OCI-LY7 (cell line): Measurements from ENCODE around the gene WNK4. TPM values are rescaled to one million over a fixed set of nuclear protein-coding genes. Genes with fewer than 3 reads are reported as not detected.

Experiments
- BruUV-seq: library from RNA; stranded (reverse); fragments of 400-500 nt; replicated peaks from 2 replicates; lab custom pipeline; 2021; lab: Mats Ljungman, UMichigan
- CTCF ChIA-PET: fragments of 300-600 bp; sonication (Branson Sonifier 250); formaldehyde crosslinking; loops from one replicate; lab custom pipeline; 2022; ENCODE audit warnings: antibody characterized with exemption; ENCODE audit not compliant: unreplicated experiment; lab: Charles Lee
- POLR2A ChIA-PET: fragments of 300-600 bp; sonication (Branson Sonifier 250); formaldehyde crosslinking; loops from one replicate; lab custom pipeline; 2022; ENCODE audit warnings: antibody characterized with exemption; lab: Charles Lee
- DNase-seq: peaks from one replicate; pipeline ENCODE4 v3.0.0-alpha.2; 2015; ENCODE audit warnings: low spot score
- H2AFZ ChIP-seq: fragments of 200-600 bp; sonication (generic), shearing (Covaris generic); 2 replicates; pipeline ENCODE4 v1.6.1; 2014; ENCODE audit warnings: mild to moderate bottlenecking, antibody characterized with exemption, low read length, moderate library complexity
- H3K27ac ChIP-seq: fragments of 200-600 bp; sonication (generic); 2 replicates; pipeline ENCODE4 v1.5.1; 2014; ENCODE audit warnings: mixed run types, low read depth, mild to moderate bottlenecking, moderate library complexity, low read length, inconsistent platforms; ENCODE audit not compliant: poor library complexity, severe bottlenecking
- H3K36me3 ChIP-seq: fragments of 200-600 bp; sonication (generic); 2 replicates; pipeline ENCODE4 v1.6.1; 2014; ENCODE audit warnings: mild to moderate bottlenecking, antibody characterized with exemption, low read length, moderate library complexity, mixed read lengths; ENCODE audit not compliant: insufficient read depth
- H3K4me1 ChIP-seq: fragments of 200-600 bp; sonication (generic); 2 replicates; pipeline ENCODE4 v1.5.1; 2014; ENCODE audit warnings: mild to moderate bottlenecking, low read length; ENCODE audit not compliant: insufficient read depth, poor library complexity, severe bottlenecking
- H3K4me2 ChIP-seq: fragments of 200-600 bp; sonication (generic); 2 replicates; pipeline ENCODE4 v1.6.1; 2014; ENCODE audit warnings: mild to moderate bottlenecking, low read length
- H3K4me3 ChIP-seq: fragments of 200-600 bp; sonication (generic); 2 replicates; pipeline ENCODE4 v1.5.1; 2014; ENCODE audit warnings: mild to moderate bottlenecking, low read depth, low read length; ENCODE audit not compliant: poor library complexity, severe bottlenecking
- H3K79me2 ChIP-seq: fragments of 200-600 bp; sonication (generic); 2 replicates; pipeline ENCODE4 v1.6.1; 2016; ENCODE audit warnings: low read depth, mild to moderate bottlenecking, low read length, moderate library complexity, mixed read lengths; ENCODE audit not compliant: insufficient read depth
- H3K9me2 ChIP-seq: fragments of 200-600 bp; sonication (generic); 2 replicates; pipeline ENCODE4 v1.6.1; 2016; ENCODE audit warnings: mild to moderate bottlenecking, low read length, mixed read lengths; ENCODE audit not compliant: insufficient read depth
- H3K9me3 ChIP-seq: fragments of 200-600 bp; sonication (generic); 2 replicates; pipeline ENCODE4 v1.6.1; 2014; ENCODE audit warnings: mild to moderate bottlenecking, mixed run types, low read length, mixed read lengths
- H4K20me1 ChIP-seq: fragments of 200-600 bp; sonication (generic); 2 replicates; pipeline ENCODE4 v1.6.1; 2014; ENCODE audit warnings: mild to moderate bottlenecking, antibody characterized with exemption, low read length, moderate library complexity, mixed read lengths; ENCODE audit not compliant: insufficient read depth
- EZH2phosphoT487 ChIP-seq: fragments of 200-600 bp; sonication (generic); IDR thresholded peaks from 2 replicates; pipeline ENCODE4 v1.6.1; 2018; ENCODE audit warnings: low read depth, borderline replicate concordance, mild to moderate bottlenecking, mixed run types, antibody characterized with exemption, low read length, moderate library complexity, mixed read lengths
- intact Hi-C: fragments of 100-400 bp; cut with micrococcal nuclease; formaldehyde crosslinking; loops from one replicate; pipeline ENCODE4 v1.10.0; 2022; ENCODE audit not compliant: unreplicated experiment
- total RNA-seq, 2 experiments: library from RNA; depleted of rRNA in 1 of 2; stranded (reverse); fragments of >200 nt in 1 of 2; shearing (Covaris generic) in 1 of 2; gene quantifications; 2 replicates each; pipeline ENCODE4 v1.2.3, GENCODE V29; 2014 to 2022
- TF ChIP-seq, protein P1 (sequence below): fragments of 200-600 bp; sonication (generic); conservative IDR thresholded peaks from 2 replicates; pipeline ENCODE4 v1.5.1; 2014; ENCODE audit warnings: mild to moderate bottlenecking, antibody characterized with exemption, low read length, moderate library complexity, mixed read lengths

The WNK4 gene
- total RNA-seq, 2 experiments from 2014 or later, result 2.4 to 8.3 TPM

DNA sequence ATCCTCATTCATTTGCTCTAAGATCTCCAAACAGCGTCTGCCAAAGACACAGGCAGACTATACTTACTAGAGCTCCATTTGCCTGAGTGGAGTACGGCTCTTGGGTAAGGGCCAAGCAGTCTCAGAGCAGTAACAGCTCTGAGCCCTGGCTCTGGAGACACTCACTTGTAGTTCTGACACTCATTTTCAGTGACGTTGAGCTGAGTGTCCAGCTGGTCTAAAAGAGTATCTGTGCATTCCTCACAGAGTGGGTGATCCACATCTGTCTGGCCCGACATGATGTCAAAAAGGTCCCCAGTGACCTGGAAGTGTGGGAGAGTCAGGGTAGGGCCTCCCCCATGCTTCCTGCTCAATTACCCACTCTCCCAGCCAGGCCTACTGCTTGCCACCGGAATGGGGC, 38.0 kb downstream of the WNK4 start:
- Histone ChIP-seq H3K4me3 (no peak overlapping the region), H3K4me2 (no peak overlapping the region), H3K9me2 (no peaks in the 10 kb centered on the region), H3K4me1 (peaks cover 12% of the 10 kb centered on the region), H4K20me1 (no peaks in the 10 kb centered on the region), H3K36me3 (peaks cover 89% of the 10 kb centered on the region), H3K27ac (no peak overlapping the region), H3K9me3 (no peaks in the 10 kb centered on the region), H2AFZ (no peak overlapping the region), H3K79me2 (peaks cover 14% of the 10 kb centered on the region)
- CTCF ChIA-PET, result no interaction called here
- no peak for DNase-seq
- intact Hi-C loops, result no loop called here
- TF ChIP-seq EZH2phosphoT487, result no peak
- TF ChIP-seq, protein P1, sequence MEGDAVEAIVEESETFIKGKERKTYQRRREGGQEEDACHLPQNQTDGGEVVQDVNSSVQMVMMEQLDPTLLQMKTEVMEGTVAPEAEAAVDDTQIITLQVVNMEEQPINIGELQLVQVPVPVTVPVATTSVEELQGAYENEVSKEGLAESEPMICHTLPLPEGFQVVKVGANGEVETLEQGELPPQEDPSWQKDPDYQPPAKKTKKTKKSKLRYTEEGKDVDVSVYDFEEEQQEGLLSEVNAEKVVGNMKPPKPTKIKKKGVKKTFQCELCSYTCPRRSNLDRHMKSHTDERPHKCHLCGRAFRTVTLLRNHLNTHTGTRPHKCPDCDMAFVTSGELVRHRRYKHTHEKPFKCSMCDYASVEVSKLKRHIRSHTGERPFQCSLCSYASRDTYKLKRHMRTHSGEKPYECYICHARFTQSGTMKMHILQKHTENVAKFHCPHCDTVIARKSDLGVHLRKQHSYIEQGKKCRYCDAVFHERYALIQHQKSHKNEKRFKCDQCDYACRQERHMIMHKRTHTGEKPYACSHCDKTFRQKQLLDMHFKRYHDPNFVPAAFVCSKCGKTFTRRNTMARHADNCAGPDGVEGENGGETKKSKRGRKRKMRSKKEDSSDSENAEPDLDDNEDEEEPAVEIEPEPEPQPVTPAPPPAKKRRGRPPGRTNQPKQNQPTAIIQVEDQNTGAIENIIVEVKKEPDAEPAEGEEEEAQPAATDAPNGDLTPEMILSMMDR, result no peak
- no TSS peak for BruUV-seq
- POLR2A ChIA-PET, result interaction anchor here (0.5 to 1.2 kb wide), 2 partner anchors 45 to 392 kb away, joined by 3 read pairs; partner anchors contain the start of gene VPS25

DNA sequence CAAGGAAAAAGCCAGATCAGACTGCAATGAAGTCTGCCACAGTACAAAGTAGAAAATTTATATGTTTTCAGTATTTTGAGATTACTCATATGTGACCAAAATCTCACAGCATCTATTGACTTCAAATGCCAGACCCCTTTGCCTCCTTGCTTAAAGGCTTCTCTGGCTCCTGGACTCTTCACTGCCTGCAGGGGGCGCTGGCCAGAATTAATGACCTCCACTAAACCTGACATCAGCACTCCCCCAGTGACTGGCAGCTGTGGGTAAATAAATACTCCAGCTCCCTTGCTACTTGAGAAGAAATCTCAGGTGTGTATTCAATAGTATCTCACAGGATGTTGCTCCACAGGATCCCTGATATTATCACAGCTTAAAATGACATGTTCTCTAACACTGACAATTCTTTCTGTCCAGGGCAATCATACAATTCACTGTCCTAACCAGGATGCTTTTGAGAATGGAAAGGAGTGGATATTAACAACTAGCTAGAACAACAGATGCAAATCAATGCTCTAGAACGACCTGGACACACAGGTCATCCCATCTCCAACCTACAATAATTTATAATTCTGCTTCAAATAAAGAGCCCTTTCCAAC, 39.6 kb downstream of the WNK4 start:
- BruUV-seq, result no TSS peak
- DNase-seq, result peak; percentile 80
- intact Hi-C loops, result loop anchor here (1.0 to 10.0 kb wide), 2 partner anchors 109 to 245 kb away; partner anchors contain the start of gene PSMC3IP
- Histone ChIP-seq H4K20me1 (no peaks in the 10 kb centered on the region), H2AFZ (no peak overlapping the region), H3K4me2 (no peak overlapping the region), H3K9me2 (no peaks in the 10 kb centered on the region), H3K79me2 (peaks cover 20% of the 10 kb centered on the region), H3K4me3 (no peak overlapping the region), H3K27ac (no peak overlapping the region), H3K9me3 (no peaks in the 10 kb centered on the region), H3K4me1 (peaks cover 20% of the 10 kb centered on the region), H3K36me3 (peaks cover 72% of the 10 kb centered on the region)
- TF ChIP-seq EZH2phosphoT487, result no peak
- TF ChIP-seq, protein P1, result peak; percentile 98
- ChIA-PET POLR2A (no interaction called here), CTCF (interaction anchor here (0.5 kb wide), 1 partner anchor 87 kb away, joined by 4 read pairs; no protein-coding TSS in a partner anchor)

DNA sequence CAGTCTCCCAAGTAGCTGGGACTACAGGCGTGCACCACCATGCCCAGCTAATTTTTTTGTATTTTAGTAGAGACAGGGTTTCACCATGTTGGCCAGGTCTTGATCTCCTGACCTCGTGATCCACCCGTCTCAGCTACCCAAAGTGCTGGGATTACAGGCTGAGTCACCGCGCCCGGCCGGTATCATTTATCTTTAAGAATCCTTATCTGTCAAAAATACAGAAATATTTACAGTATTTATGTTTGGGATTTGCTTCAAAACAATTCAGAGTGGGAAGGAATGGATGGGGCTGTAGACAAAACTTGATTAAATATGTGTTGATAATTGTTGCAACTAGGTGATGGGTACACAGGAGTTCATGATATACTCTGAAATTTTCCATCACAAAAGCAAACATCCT, 40.8 kb downstream of the WNK4 start:
- intact Hi-C loops, result loop anchor here (10.0 kb wide), 1 partner anchor 246 kb away; the partner anchor contains the start of gene PSMC3IP
- H3K79me2 ChIP-seq, result peaks cover 20% of the 10 kb centered on the region
- no peak for TF ChIP-seq EZH2phosphoT487
- TF ChIP-seq, protein P1, result no peak
- no peaks in the 10 kb centered on the region for H3K9me3 ChIP-seq
- peaks cover 61% of the 10 kb centered on the region for H3K36me3 ChIP-seq
- no peak for DNase-seq
- ChIA-PET CTCF (no interaction called here), POLR2A (interaction anchor here (1.1 kb wide), 1 partner anchor 23 kb away, joined by 3 read pairs; the partner anchor contains the start of genes CNTD1 and COA3)
- no peak overlapping the region for H3K4me3 ChIP-seq
- BruUV-seq, result no TSS peak
- peaks cover 24% of the 10 kb centered on the region for H3K4me1 ChIP-seq
- no peak overlapping the region for H2AFZ ChIP-seq
- H3K4me2 ChIP-seq, result no peak overlapping the region
- no peaks in the 10 kb centered on the region for H4K20me1 ChIP-seq
- H3K9me2 ChIP-seq, result no peaks in the 10 kb centered on the region
- no peak overlapping the region for H3K27ac ChIP-seq
